Astrocyte of the cerebellum (primary cell): ENCODE results near the gene CABS1.

Experiments
- DNase-seq: peaks from one replicate; pipeline ENCODE4 v3.0.0-alpha.2; 2011; ENCODE audit warnings: low read depth
- H3K4me3 ChIP-seq: 2 replicates; pipeline ENCODE4 v1.5.1; 2011; ENCODE audit warnings: mild to moderate bottlenecking, low read depth, low read length, moderate library complexity
- in situ Hi-C: cut with HindIII; loops from 2 replicates; pipeline ENCODE4 v1.10.0; 2017; ENCODE audit warnings: low sequenced_read_pairs
- TF ChIP-seq, protein P1 (sequence below): IDR thresholded peaks from 2 replicates; pipeline ENCODE4 v1.5.1; 2012; ENCODE audit warnings: low read length, low read depth, moderate library complexity, mild to moderate bottlenecking; ENCODE audit errors: missing control alignments

CABS1 gene

GRCh38 chr4:70303090-70303489, 31.7 kb upstream of the CABS1 start:
- no peak overlapping the region for H3K4me3 ChIP-seq
- in situ Hi-C loops: no loop called here
- DNase-seq: no peak
- TF ChIP-seq, protein P1, sequence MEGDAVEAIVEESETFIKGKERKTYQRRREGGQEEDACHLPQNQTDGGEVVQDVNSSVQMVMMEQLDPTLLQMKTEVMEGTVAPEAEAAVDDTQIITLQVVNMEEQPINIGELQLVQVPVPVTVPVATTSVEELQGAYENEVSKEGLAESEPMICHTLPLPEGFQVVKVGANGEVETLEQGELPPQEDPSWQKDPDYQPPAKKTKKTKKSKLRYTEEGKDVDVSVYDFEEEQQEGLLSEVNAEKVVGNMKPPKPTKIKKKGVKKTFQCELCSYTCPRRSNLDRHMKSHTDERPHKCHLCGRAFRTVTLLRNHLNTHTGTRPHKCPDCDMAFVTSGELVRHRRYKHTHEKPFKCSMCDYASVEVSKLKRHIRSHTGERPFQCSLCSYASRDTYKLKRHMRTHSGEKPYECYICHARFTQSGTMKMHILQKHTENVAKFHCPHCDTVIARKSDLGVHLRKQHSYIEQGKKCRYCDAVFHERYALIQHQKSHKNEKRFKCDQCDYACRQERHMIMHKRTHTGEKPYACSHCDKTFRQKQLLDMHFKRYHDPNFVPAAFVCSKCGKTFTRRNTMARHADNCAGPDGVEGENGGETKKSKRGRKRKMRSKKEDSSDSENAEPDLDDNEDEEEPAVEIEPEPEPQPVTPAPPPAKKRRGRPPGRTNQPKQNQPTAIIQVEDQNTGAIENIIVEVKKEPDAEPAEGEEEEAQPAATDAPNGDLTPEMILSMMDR: no peak

DNA sequence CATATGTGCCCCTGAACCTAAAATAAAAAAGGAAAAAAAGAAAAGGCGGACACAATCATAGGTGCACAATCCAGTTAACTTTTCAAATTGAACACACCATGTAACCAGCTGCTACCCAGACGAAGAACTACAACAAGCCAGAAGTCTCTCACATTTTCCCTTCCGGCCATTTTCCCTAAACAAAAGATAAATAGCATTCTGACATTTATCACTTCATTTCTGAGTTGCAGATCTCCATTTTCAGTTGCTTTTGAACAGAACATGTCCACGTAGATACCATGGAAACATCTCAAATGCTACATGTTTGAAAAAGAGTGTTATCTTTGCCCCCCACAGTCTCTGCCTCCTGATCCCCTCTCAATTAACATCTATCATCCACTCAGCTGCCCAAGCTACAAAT, 29.2 kb upstream of the CABS1 start:
- TF ChIP-seq, protein P1: no peak
- H3K4me3 ChIP-seq: no peak overlapping the region
- no peak for DNase-seq
- in situ Hi-C loops: no loop called here

- no peak for DNase-seq
- TF ChIP-seq, protein P1: no peak
- no peak overlapping the region for H3K4me3 ChIP-seq
- in situ Hi-C loops: no loop called here
These were observed 28.7 kb upstream of the CABS1 start for GRCh38 chr4:70306076-70306475.

GRCh38 chr4:70313736-70314135, 21.0 kb upstream of the CABS1 start:
- H3K4me3 ChIP-seq: no peak overlapping the region
- TF ChIP-seq, protein P1: no peak
- in situ Hi-C loops: no loop called here
- no peak for DNase-seq

- no peak for DNase-seq
- in situ Hi-C loops: no loop called here
- TF ChIP-seq, protein P1: no peak
- H3K4me3 ChIP-seq: no peak overlapping the region
These were observed 18.9 kb upstream of the CABS1 start for GRCh38 chr4:70315928-70316327.

DNA sequence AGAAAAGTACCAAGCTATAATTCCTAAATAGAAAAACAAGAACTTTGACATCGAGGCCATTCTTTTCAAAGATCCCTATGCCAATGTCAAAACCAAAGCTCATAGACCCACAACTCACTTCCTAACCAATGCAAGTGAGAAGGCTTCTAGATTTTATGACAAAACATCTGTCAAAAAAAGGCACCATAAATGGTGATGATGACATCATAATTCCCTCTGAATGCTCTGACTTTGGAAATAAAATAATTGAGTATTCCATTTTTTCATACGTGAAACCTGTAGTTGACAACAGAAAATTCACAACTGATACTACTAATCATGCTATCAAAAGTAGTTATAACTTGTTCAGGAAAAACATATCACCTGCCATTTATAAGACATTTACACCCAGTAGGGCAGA, 8.7 kb upstream of the CABS1 start:
- in situ Hi-C loops: no loop called here
- TF ChIP-seq, protein P1: no peak
- DNase-seq: no peak
- no peak overlapping the region for H3K4me3 ChIP-seq

DNA sequence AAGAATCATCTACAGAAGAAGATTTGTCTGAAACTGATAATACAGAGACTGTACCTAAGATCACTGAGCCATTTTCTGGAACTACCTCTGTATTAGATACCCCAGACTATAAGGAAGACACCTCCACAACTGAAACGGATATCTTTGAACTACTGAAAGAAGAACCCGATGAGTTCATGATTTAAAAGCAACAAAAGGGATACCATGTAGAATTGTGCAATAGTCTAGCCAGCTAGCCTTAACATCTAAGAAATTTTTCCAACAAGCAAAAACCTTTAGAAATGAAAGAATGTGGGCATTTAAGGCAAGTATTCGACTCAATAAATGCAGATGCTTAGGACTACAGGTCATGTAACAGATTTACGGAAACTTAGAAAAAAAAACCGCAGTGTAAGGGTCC, 1.3 kb downstream of the CABS1 start:
- TF ChIP-seq, protein P1: no peak
- DNase-seq: no peak
- in situ Hi-C loops: no loop called here
- H3K4me3 ChIP-seq: no peak overlapping the region
